Activated CD4-positive, CD25-positive, alpha-beta regulatory T cell treated with anti-CD3 and anti-CD28 coated beads, Interleukin-2, amount 50 U/mL, for 24 hours (primary cell): Measurements from ENCODE around the gene ASPSCR1.
"Not testable (repeated sequence)": the region's sequence is repeated elsewhere in the genome, so short reads cannot be mapped to it uniquely, and the experiment has no call there.

Source experiments
- ATAC-seq, 2 donors: fragments of 150-1000 bp; cut with Tn5 transposase; one replicate each; pipeline ENCODE4 v1.10.0; 2021; ENCODE audit warnings: mild to moderate bottlenecking in 1 of 2, moderate library complexity in 1 of 2

The ASPSCR1 gene

DNA sequence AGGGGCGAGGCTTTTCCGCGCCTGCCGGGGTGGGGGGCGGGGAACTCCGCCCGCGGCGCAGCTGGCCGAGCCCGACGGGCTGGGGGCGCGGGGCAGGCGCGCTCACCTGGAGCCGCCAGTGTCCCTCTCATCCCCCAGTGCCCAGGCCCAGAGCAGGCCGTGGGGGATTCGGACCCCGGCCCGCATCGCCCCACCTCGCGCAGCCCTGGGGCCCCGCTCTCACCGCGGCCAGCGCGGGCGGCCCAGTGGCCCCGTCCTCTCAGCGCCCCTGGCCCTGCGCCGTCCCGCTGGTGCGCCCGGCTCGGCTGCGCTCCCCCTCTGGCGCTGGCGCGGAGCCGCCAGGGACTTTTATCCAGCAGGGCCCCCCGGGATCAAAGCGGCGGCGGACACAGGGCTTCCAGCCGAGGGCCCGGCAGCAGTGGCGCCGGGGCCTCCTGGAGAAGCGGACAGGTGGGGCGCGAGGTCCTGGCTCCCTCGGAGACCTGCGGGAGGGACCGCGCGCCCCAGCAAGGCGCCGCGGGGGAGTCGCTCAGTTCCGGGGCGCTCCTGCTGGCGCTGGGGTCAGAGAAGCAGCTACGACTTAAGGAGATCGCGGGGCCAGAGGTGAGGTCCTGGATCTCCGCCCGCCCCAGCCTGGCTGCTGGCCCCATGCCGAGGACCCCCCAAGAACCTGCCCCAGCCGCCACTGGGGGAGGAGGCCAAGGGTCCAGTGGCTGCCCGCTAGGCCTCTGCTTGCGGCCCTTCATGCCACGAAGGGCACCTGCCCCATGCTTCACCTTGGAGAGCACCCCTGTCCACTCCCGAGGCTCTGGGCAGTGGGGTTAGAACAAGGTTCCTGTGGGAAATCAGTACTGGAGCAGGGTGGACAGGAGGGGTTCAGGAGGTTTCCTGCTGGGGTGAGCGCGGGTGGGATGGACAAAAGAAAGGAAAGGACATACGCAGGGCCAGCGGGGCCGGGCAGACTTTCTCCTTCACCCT, 15.6 kb upstream of the ASPSCR1 start:
- no peak for ATAC-seq

DNA sequence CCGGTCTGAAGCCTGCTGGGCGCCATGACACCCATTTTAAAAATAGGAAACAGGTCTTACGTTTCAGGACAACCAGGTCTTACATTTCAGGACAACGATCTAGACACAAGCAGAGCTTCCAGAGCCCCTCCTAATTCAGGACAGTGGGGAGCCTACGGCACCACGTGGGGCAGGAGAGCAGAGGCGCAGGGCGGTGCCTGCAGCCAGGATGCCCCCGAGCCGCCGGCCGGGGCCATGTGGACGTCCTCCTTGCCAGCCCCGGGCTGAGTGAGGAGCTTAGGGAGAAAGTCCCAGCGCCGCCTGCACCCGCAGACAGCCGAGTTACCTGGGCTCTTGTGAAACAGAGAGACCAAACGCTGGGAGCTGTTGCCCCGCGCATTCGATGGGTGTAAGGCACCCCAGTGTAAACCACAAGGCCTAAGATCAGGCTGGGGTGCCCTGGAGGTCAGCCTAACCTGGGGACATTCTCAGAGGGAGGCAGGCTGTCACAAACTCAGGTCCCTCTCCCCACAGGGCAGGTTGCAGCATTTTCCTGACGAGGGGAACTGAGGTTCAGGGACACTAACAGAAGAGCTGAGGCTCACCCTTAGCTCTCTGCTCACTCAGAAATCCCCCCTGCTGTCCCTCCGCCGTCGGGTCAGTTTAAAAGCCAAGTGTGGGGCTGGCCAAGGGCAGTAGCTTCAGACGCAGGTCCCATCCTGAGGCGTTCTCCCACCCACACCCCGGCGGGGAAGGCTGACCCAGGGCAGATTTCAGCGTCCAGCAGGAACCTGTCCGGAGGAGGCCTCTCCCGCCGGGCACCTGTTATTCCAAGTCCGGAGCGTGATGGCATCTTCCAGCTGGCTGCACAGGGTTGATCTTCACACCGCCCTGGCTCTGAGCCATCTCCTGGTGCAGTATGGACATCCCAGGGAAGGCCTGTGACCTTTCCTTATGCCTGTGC, 14.7 kb upstream of the ASPSCR1 start:
- no peak for ATAC-seq

DNA sequence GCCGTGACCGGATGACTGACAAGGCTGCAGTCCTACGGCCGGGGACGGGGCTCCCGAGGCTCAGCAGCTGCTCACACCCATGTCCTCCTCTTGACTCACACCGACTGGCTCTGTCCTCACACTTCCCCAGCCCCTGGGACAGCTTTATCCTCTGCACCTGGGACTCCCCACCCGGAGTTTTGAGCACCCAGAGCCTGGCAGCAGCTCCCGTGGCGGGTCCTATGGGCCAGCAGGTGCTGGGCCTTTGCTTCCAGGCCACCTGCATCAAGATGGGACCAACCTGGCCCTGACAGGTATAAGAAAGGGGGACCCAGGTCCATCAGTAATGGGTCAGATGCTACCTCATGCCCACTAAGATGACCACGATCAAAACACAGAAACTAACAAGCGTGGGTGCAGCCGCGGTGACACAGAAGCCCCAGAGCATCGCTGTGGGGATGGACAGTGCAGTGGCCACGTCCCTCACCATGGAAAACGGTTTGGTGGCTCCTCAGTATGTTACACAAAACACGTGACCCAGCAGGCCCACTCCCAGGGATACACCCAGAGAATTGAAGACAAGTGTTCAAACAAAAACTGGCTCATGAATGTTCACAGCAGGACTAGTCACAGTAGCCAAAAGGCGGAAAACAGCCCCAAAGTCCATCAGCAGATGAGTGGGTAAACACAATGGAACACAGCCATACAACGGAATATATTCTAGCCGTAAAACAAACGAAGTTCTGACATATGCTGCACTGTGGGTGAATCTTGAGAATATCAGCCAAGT, 13.2 kb upstream of the ASPSCR1 start:
- ATAC-seq, result no peak

DNA sequence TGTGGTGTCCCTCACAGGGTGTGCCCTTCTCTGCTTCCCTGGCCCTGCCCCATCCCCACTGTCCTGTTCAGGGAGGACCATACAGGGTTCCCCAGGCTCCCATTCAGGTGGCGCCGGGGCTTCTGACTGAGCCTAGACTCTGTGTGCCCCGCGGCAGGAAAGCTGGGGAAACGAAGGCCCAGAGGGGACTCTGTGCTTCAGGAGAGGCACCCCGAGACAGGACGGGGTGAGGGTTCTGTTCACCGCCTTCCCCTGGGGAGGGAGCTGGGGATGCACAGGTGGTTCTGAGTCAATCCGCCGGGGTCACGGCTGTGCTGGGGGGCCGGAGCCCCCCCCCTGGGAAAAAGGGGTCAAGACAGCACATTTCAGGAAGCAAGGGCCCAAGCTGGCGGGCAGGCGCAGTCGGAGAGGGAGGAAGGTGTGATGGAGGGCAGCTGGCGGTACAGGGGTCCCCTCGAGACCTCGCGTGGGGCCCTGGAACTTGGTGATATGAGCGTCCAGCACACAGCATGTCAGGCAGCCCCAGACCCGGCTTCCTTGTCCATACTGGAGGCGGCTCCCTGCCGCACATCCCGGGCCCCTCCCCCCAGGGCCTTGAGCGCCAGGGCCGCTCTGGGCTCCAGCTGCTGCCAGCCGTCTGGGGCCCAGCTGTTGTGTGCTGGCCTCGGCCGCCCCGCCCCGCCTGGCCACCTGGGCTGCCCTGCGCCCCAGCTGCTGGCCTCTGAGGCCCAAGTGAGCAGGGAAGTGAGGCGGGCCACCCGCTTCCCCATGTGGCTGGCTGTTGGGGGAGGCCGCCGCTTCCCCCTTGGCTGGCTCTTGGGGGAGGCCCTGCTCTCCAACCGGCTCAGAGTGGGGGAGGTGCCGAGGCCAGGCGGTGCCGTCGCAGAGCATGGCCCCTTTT, 10.8 kb upstream of the ASPSCR1 start:
- ATAC-seq, result no peak

DNA sequence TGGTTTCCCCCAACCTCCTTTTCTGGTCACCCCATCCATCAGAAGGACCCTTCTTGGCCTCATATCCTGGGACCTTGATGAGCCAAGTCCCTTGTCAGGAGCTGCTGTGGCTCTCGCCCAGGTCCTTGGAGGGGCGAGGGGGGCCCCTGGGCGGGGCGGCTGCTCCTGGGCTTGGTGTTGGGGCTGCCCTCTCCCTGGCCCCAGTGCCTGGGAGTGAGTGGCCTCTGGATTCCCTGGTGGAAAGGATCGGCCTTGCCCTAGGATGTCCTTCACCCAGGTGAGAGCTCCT, 10.2 kb upstream of the ASPSCR1 start:
- no peak for ATAC-seq

DNA sequence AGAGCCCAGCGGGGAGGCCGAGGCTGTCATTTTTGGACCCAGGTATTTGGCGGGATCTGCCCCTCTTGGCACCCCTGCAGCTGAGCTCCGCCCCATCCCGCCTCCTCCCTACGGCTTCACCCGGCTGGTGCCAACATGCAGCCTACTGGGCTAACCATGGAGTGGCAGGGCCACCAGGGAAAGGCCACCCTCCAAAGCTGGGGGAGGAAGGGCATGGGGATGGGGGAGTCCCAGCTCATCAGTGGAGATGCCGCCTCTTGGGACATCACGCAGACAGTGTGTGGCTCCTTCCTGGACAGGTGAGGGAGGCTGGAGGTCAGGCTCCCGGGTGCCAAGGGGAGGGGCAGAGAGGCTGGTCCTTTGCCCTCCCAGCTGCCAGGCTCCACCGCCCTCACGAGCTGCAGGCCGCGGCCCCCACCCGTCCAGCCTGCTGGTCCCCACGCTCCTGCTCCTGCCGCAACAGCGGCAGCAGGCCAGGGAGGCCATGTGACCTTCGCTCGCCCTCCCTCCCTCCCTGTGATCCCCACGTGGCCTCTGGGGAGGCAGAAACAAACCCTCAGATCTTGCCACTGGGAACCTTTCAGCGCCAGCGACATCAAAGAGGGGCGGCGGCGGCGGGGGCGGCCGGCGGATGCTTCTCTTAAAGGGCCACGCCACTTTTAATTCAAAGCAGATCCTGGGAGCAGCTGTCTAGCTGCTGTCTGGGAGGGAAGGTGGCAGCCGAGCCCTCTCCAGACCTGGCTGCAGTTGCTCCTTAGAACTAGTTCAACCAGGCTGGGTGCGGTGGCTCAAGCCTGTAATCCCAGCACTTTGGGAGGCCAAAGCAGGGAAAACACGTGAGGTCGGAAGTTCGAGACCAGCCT, 9.7 kb upstream of the ASPSCR1 start:
- peak; percentile 94 to 96 for ATAC-seq

DNA sequence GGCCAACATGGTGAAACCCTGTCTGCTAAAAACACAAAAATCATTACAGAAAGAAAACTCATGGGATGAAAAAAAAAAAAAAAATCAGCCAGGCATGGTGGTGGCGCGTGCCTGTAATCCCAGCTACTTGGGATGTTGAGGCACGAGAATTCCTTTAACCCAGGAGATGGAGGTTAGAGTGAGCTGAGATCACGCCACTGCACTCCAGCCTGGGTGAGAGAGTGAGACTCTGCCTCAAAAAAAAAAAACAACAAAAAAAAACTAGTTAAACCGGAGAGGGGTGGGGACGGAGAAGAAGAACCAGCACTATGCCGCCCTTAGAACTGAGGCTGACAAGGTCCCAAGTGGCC, 9.1 kb upstream of the ASPSCR1 start:
- ATAC-seq, result no peak

DNA sequence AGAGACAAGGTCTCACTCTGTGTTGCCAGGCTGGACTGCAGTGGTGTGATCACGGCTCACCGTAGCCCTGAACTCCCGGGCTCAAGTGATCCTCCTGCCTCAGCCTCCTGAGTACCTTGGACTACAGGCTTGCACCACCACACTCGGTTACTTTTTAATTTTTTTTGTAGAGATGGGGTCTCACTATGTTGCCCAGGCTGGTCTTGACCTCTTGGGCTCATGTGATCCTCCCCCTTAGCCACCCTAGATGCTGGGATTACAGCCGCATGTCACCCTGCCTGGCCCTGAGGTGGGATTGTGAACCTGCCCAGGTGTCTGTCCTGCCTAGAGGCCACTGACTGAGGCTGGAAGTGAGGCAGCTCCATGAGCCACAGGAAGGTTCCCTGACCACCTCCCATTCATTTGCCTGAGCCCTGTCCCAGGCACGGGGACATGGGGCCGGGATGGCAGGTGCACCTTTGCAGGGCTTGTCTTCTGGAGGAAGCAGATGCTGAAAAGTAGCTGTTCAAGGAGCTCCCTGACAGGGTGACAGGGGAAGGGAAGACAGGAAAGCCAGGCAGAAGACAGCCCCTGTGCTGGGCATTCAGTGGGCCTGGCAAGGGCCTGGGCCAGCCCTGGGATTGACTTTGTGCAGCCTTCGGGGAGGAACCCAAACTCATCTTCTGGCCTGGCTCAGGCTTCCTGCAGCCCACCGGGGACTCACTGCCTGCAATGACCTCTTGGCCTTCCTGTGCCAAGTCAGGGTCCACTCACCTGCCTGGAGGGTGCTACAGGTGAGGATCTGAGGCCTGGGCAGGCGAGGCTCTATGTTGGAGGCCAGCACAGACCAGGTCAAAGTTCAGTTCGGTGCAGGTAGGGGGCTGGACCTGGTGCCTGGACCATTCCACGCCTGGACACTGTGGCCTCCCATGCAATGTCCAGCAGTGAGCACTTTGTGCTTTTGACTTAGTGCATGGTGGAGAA, 8.3 kb upstream of the ASPSCR1 start:
- ATAC-seq, result no peak

DNA sequence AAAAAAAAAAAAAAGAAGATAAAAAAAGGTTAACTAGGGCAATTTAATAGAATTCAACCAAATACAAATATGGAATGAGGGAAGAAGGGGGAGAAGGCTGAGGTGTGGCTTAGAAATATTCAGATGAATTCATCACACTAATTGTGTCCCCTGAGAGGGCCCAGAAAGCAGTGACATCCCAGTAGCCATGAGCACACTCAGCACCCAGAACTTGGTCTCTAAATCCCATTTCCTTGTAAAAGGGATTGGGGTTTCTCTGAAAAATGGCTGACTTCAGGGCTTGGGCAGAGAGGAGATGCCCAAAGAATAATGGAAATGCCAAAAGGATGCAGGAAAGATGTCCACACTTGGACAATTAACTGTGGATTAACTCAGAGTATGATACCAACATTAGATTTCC, 4.0 kb upstream of the ASPSCR1 start:
- ATAC-seq, result no peak

DNA sequence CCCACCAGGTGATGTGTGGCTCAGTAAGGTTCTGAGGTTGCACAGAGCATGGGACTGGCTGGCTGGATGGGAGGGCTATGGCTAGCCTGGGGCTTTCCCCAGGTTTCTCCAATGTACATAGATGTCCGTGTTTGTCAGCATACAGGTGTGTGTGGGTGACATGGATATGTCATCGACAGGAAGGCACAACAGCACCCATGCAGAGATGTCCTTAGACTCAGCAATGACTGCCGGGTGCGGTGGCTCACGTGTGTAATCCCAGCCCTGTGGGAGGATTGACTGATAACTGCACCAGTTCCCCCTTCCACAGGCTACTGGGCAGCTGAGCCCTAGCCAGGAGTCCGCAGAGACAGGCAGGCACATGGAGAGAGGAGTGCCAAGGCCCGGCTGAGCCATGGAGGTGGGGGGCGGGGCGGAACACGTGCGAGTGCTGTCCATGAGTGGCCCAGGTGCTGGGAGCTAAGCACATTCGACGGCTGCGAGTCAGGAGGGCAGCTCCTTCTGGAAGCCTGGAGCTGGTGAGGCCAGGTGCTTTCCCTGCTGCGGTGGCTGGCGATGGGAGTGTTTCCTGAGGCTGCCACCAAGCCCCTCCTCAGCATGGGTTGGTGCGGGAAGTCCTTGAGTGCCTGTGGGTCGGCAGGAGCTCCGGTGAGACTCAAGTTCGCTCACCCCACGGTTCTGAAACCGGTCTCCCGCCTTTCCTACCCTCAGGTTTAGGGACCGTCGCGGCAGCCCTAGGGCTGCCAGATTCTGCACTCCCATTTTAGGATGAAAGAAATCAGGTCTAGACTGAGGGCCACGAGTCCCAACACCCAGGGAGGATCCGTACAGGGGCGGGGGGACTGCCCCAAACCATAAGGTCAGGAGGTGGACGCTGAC, 858 bp upstream of the ASPSCR1 start:
- peak; percentile 2 to 6 for ATAC-seq

DNA sequence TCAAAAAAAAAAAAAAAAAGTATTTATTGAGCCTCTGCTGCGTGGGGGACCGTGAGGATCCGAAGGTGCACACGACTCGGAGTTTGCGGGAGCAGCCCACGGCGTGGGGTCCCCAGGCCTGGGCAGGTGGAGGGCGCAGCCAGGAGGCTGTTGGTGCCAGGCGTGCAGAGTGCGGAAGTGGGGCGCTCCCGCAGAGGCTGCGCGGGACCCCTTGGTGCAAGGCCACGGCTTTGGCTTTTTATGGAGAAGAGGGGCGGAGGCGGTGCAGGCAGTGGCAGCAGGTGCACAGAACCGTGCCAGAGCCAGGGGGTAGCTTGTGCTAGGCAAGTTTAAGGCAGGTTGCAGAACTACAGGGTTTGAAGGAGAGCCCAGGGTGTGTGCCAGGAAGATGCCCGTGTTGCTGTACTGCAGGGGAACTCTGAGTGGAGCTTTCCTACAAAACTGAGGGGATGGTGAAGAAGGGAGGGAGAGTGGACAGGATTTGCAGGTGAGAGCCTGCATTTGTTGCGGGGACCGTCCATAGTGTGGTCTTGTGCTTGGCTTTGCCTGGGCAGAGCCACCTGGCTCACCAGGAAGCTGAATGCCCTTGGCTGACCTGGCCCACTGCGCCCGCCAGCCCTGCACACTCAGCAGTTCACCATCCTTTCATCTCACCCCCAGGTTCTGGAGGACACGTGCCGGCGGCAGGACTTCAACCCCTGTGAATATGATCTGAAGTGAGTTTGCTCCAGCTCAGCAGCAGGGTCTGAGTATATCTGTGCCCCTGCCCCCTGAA, 1.3 kb downstream of the ASPSCR1 start:
- no peak for ATAC-seq

DNA sequence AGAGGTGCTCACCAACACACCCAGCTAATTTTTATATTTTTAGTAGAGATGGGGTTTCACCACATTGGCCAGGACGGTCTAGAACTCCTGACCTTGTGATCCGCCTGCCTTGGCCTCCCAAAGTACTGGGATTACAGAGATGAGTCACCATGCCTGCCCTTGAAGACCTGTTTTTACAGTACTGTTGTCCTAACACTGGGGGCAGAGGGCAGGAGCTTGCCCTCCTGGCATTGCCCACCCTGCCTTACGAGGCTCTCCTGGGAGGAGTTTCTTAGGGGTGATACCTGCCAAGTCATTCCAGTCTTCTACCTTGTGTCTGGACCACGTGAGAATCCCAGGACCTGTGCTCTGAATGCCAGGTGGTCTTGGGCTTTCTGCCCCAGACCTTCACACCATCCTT, 2.7 kb downstream of the ASPSCR1 start:
- ATAC-seq, result no peak

DNA sequence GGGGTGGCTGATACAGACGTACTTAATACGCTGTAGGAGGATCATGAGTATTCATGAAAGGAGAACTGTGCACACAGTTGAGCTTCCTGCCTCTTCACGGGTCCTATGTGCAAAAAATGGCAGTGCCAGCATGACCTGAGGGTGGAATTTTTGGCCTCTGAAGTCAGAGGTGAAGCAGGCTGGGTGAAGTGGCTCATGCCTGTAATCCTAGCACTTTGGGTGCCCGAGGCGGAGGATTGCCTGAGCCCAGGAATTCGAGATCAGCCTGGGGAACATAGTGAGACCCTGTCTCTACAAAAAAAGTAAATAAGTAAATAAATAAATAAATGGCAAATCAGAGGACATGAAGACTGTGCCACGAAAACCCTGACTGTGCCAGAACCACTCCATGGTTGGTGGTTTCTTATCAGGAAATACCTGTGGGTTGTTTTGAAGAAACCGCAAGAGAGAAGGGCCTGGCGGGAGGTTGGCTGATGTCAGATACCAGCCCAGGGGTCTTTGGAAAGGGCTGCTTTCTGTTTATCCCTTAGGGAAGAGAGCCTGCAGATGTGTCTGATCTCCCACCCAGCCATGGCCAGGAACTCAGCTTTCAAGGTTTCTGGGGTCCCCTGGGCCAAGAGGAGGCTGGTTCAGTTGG, 3.4 kb downstream of the ASPSCR1 start:
- ATAC-seq, result no peak

DNA sequence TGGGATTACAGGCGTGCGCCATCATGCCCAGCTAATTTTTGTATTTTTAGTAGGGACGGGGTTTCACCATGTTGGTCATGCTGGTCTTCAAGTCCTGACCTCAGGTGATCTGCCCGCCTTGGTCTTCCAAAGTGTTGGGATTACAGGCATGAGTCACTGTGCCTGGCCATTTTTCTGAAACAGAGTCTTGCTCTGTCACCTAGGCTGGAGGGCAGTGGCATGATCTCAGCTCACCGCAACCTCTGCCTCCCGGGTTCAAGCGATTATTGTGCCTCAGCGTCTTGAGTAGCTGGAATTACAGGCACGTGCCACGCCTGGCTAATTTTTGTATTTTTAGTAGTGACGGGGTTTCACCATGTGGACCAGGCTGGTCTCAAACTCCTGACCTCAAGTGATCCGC, 4.1 kb downstream of the ASPSCR1 start:
- not testable (repeated sequence) for ATAC-seq

DNA sequence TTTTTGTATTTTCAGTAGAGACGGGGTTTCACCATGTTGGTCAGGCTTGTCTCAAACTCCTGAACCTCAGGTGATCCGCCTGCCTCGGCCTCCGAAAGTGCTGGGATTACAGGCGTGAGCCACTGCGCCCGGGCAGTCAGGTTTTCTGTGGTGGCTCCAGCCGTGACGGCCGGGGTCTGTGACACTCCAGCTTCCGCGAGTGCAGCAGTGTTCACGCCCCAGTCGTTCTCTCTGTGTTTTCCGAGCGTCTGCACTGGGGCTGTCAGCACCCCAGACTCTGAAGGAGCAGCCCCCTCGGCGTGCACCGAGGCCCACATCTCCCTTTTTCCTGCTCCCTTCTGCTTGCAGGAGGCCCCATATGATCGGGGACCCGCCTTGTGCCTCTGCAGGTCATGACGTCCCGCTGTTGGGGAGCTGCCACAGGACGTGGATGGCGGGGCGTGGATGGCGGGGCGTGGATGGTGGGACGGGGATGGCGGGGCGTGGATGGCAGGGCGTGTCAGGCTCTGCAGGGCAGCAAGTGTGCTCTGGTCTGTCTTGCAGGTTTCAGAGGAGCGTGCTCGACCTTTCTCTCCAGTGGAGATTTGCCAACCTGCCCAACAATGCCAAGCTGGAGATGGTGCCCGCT, 5.7 kb downstream of the ASPSCR1 start:
- no peak for ATAC-seq

DNA sequence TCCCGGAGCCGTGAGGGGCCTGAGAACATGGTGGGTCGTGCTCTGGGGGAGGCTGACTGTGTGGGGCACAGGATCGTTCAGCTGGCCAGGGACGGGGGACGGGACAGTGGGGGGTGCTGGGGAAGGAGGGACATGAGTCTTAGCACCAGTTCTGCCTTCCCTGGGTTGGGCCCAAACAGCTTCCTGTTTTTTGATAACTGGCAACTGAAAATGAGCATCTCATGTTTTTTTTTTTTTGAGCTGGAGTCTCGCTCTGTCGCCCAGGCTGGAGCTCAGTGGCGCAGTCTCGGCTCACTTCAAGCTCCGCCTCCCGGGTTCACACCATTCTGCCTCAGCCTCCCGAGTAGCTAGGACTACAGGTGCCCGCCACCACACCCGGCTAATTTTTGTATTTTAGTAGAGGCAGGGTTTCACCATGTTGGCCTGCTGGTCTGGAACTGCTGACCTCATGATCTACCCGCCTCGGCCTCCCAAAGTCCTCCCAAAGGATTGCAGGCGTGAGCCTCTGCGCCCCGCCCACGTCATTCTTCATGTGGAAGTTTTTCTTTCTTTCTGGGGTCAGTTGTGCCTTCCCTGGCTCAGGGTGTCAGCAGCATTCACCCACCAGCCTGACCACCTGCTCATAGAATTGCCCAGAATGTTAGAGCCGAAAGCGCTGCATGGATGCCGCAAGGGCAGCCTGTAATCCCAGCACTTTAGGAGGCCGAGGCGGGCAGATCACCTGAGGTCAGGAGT, 6.4 kb downstream of the ASPSCR1 start:
- ATAC-seq, result no peak
